Measurements from ENCODE around the gene NDST4.

The NDST4 gene

DNA sequence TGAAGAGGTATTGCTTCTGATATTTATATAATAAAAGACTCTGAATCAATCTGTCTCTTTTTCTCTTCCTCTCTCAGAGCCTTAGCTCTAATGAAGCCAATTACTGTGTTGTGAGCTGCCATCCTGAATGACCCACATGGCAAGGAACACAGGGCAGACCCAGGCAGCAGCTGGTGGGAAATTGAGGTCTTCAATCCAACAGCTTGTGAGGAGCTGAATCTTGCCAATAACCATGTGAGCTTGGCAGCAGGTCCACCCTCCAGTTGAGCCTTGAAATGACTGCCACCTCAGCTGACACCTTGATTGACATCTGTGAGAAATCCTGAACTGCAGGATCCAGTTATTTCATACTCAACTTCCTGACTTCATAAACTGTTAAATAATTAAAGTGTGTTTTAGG, 149.4 kb downstream of the NDST4 start:
- H3K27ac ChIP-seq (ENCODE audit: low read length): no peak overlapping the region
- H3K4me3 ChIP-seq (ENCODE audit: low read depth in 1 of 2, low read length in 2 of 2): no peak overlapping the region
- H3K36me3 ChIP-seq (ENCODE audit: control insufficient read depth in 1 of 2, insufficient read depth in 2 of 2, low read length in 2 of 2): no peaks in the 10 kb centered on the region
- no peaks in the 10 kb centered on the region for H3K4me1 ChIP-seq (ENCODE audit: control insufficient read depth in 1 of 2, insufficient read depth in 2 of 2, low read length in 2 of 2)
- no peaks in the 10 kb centered on the region for H3K9me3 ChIP-seq (ENCODE audit: control insufficient read depth in 1 of 2, low read length in 2 of 2)
- no peaks in the 10 kb centered on the region for H3K27me3 ChIP-seq (ENCODE audit: low read depth, low read length)

DNA sequence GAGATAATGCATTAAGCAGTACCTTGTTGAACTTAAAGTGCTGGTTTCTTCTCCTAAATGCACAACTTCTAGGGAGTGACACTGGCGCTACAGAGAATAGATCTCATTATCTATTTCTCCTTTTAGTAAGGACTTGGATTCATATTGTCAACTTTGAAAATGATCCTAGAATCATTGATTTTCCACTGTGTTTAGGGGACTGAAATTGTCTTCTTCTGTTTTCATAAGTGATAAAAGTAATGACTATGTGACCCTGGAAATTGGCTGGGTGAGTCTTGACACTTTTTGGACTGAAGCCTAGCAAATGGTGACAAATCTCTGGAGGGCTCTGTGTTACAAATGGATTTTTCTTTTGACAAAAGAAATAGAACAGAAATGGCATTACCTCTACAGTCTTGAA, 167.8 kb downstream of the NDST4 start:
- no peaks in the 10 kb centered on the region for H3K9me3 ChIP-seq (ENCODE audit: control insufficient read depth in 1 of 2, low read length in 2 of 2)
- H3K27ac ChIP-seq (ENCODE audit: low read length): no peak overlapping the region
- no peaks in the 10 kb centered on the region for H3K4me1 ChIP-seq (ENCODE audit: control insufficient read depth in 1 of 2, insufficient read depth in 2 of 2, low read length in 2 of 2)
- no peaks in the 10 kb centered on the region for H3K27me3 ChIP-seq (ENCODE audit: low read depth, low read length)
- H3K4me3 ChIP-seq (ENCODE audit: low read depth in 1 of 2, low read length in 2 of 2): no peak overlapping the region
- no peaks in the 10 kb centered on the region for H3K36me3 ChIP-seq (ENCODE audit: control insufficient read depth in 1 of 2, insufficient read depth in 2 of 2, low read length in 2 of 2)

DNA sequence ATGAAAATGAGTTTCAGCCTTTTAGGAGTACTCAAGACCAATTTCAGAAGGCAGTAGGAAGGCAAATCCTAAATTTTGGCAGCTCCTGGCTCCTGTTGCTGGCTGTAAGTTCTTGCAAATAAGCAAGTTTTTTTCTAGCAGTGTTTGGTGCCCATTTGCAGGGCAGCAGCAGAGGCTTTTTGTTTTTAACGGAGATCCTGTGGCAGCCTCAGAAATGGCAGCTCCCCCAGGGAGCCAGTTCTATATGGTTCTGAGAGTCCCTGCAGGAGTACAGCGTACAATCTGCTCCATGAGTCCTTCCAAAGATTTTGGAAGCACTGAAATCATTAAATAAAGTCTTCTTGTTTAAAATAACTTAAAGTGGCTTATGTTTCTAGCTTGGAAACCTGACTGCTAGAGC, 171.9 kb downstream of the NDST4 start:
- Histone ChIP-seq H3K9me3 (ENCODE audit: control insufficient read depth in 1 of 2, low read length in 2 of 2) (no peaks in the 10 kb centered on the region), H3K4me1 (ENCODE audit: control insufficient read depth in 1 of 2, insufficient read depth in 2 of 2, low read length in 2 of 2) (no peaks in the 10 kb centered on the region), H3K36me3 (ENCODE audit: control insufficient read depth in 1 of 2, insufficient read depth in 2 of 2, low read length in 2 of 2) (no peaks in the 10 kb centered on the region)

DNA sequence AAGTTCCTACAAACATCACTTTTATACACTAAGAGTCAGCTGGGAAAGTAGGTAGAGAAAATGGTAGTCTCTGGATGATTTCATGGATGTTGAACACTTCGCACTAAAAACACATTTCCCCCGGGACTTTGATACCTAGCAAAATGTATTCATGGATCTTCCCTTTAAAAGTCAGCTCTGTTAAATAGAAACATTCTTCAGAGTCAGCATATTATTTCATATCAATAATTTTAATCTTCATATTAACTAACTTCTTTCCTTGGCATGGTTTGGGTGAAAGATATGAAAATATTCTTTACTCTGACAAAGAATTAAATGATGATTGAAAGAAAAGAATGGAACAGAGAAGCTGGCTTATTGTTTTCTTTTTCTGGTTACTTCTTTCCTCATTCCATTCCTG, 185.5 kb downstream of the NDST4 start:
- Histone ChIP-seq H3K27ac (ENCODE audit: low read length) (no peak overlapping the region), H3K9me3 (ENCODE audit: control insufficient read depth in 1 of 2, low read length in 2 of 2) (no peaks in the 10 kb centered on the region), H3K27me3 (ENCODE audit: low read depth, low read length) (no peaks in the 10 kb centered on the region), H3K36me3 (ENCODE audit: control insufficient read depth in 1 of 2, insufficient read depth in 2 of 2, low read length in 2 of 2) (no peaks in the 10 kb centered on the region), H3K4me1 (ENCODE audit: control insufficient read depth in 1 of 2, insufficient read depth in 2 of 2, low read length in 2 of 2) (no peaks in the 10 kb centered on the region), H3K4me3 (ENCODE audit: low read depth in 1 of 2, low read length in 2 of 2) (no peak overlapping the region)

More for the DNA sequence above, 171.9 kb downstream of the NDST4 start:
- no peak overlapping the region for H3K4me3 ChIP-seq (ENCODE audit: low read depth in 1 of 2, low read length in 2 of 2)
- H3K27ac ChIP-seq (ENCODE audit: low read length): no peak overlapping the region
- no peaks in the 10 kb centered on the region for H3K27me3 ChIP-seq (ENCODE audit: low read depth, low read length)

DNA sequence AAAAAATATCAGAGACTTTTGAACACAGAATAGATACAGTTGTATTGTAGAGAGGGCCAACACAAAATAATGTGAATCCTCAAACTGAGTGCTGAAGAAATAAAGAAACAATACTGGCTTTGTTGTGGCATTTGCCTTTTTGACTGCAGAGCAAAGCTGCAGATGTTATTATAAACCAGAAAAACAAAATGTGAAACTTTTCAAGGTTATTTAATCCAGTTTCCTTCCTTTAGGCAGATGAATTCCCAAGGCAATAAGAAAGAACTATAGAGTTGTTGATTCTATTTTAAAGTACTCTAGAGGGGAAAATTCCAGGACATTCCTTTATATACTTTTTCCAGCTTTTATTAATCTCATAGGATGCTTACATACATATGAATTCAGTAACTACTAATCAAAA, 186.8 kb downstream of the NDST4 start:
- H3K9me3 ChIP-seq (ENCODE audit: control insufficient read depth in 1 of 2, low read length in 2 of 2): no peaks in the 10 kb centered on the region
- H3K4me3 ChIP-seq (ENCODE audit: low read depth in 1 of 2, low read length in 2 of 2): no peak overlapping the region
- no peak overlapping the region for H3K27ac ChIP-seq (ENCODE audit: low read length)
- H3K36me3 ChIP-seq (ENCODE audit: control insufficient read depth in 1 of 2, insufficient read depth in 2 of 2, low read length in 2 of 2): no peaks in the 10 kb centered on the region
- H3K4me1 ChIP-seq (ENCODE audit: control insufficient read depth in 1 of 2, insufficient read depth in 2 of 2, low read length in 2 of 2): no peaks in the 10 kb centered on the region
- H3K27me3 ChIP-seq (ENCODE audit: low read depth, low read length): no peaks in the 10 kb centered on the region

DNA sequence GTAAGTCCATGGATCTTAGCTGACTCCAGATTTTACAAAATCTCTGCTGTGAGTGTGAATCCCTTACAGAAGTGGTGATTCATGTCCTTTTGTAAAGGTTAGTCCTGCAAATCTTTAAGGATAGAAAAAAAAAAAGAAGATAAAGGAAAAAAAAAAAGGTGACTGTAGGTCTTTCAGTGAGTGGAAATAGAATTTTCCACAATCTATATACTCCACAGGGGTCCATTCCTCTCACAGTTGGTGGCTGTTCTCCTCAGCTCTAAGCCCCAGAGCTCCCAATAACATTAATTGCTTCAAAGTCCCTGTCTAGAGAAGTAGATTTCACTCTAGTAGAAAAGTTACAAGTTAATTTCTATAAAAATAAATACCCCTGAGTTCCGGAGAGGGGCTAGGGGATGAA, 189.1 kb downstream of the NDST4 start:
- H3K9me3 ChIP-seq (ENCODE audit: control insufficient read depth in 1 of 2, low read length in 2 of 2): no peaks in the 10 kb centered on the region
- H3K36me3 ChIP-seq (ENCODE audit: control insufficient read depth in 1 of 2, insufficient read depth in 2 of 2, low read length in 2 of 2): no peaks in the 10 kb centered on the region
- no peak overlapping the region for H3K4me3 ChIP-seq (ENCODE audit: low read depth in 1 of 2, low read length in 2 of 2)
- no peak overlapping the region for H3K27ac ChIP-seq (ENCODE audit: low read length)
- H3K27me3 ChIP-seq (ENCODE audit: low read depth, low read length): no peaks in the 10 kb centered on the region
- no peaks in the 10 kb centered on the region for H3K4me1 ChIP-seq (ENCODE audit: control insufficient read depth in 1 of 2, insufficient read depth in 2 of 2, low read length in 2 of 2)

DNA sequence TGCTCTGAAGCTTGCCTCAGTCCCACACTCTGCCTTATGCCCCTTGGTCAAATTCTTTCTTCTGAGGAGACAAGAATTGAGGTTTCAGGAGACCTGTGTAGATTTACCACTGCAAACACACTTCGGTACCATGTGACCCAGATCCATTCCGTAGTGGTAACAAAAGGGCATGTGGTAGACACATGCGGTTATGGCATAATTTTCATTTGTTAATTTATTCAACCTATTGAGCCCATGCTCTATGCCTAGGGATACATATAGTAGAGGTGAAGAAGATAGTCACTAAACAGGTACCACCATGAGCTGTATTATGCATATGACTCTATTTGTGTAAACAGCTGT, 190.9 kb downstream of the NDST4 start:
- Histone ChIP-seq H3K4me3 (ENCODE audit: low read depth in 1 of 2, low read length in 2 of 2) (no peak overlapping the region), H3K27ac (ENCODE audit: low read length) (no peak overlapping the region), H3K4me1 (ENCODE audit: control insufficient read depth in 1 of 2, insufficient read depth in 2 of 2, low read length in 2 of 2) (no peaks in the 10 kb centered on the region), H3K9me3 (ENCODE audit: control insufficient read depth in 1 of 2, low read length in 2 of 2) (no peaks in the 10 kb centered on the region), H3K27me3 (ENCODE audit: low read depth, low read length) (no peaks in the 10 kb centered on the region), H3K36me3 (ENCODE audit: control insufficient read depth in 1 of 2, insufficient read depth in 2 of 2, low read length in 2 of 2) (no peaks in the 10 kb centered on the region)

DNA sequence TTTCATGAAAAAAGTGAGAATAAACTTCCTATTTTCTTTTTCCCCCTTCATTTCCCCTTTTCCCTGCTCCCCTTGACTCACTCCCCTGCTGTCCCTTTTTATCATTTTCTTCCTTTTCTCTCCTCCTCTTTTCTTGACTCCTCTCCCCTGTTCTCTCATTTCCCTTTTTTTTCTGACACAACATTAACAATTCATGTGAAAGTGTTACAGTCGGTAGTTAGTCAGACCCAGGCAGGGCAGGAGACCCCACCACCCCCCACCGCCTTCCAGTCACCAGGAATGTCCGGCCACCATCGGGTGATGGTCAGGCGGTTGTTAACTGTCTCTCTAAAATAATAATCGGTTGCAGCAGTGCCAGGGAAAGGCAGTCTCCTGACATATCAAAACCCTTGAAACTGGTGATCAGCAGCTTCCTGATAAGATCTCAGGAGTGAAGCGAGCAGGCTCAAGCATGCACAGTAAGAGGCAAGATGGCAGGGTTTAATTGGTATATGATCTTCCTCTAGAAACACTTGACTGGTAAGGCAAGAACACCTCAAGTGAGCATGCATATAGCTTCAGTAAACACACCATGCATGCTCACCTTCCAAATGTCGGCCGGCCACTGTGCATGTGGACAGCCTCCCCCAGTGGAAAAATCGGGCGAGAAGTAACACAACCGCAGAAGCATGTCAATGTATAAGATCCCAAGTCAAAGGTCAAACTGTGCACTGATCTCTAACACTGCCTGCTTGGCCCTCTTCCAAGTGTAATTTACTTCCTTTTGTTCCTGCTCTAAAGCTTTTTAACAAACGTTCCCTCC, 191.4 kb downstream of the NDST4 start:
- H3K4me3 ChIP-seq (ENCODE audit: low read depth in 1 of 2, low read length in 2 of 2): no peak overlapping the region
- no peaks in the 10 kb centered on the region for H3K9me3 ChIP-seq (ENCODE audit: control insufficient read depth in 1 of 2, low read length in 2 of 2)
- no peaks in the 10 kb centered on the region for H3K36me3 ChIP-seq (ENCODE audit: control insufficient read depth in 1 of 2, insufficient read depth in 2 of 2, low read length in 2 of 2)
- H3K27ac ChIP-seq (ENCODE audit: low read length): no peak overlapping the region
- no peaks in the 10 kb centered on the region for H3K4me1 ChIP-seq (ENCODE audit: control insufficient read depth in 1 of 2, insufficient read depth in 2 of 2, low read length in 2 of 2)
- H3K27me3 ChIP-seq (ENCODE audit: low read depth, low read length): no peaks in the 10 kb centered on the region

DNA sequence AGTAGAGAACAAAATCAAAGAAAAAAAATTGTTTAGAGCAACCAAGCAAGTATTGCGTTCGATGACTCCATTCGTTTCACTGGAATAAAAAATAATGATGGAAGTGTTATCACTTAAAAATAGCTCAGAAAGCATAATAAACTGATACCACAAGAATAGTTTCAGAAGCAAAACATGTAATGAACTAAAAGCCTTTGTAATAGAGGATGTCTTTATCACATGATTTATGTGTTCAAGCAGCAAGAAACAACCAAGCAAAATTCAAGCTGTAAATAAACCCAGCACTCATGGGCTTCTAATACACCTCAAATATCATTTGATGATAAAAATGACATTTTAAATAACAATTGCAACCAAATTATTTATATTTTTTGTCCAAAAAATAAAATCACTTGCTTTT, 192.2 kb downstream of the NDST4 start:
- H3K27ac ChIP-seq (ENCODE audit: low read length): no peak overlapping the region
- no peaks in the 10 kb centered on the region for H3K36me3 ChIP-seq (ENCODE audit: control insufficient read depth in 1 of 2, insufficient read depth in 2 of 2, low read length in 2 of 2)
- no peaks in the 10 kb centered on the region for H3K9me3 ChIP-seq (ENCODE audit: control insufficient read depth in 1 of 2, low read length in 2 of 2)
- no peak overlapping the region for H3K4me3 ChIP-seq (ENCODE audit: low read depth in 1 of 2, low read length in 2 of 2)
- H3K4me1 ChIP-seq (ENCODE audit: control insufficient read depth in 1 of 2, insufficient read depth in 2 of 2, low read length in 2 of 2): no peaks in the 10 kb centered on the region
- no peaks in the 10 kb centered on the region for H3K27me3 ChIP-seq (ENCODE audit: low read depth, low read length)

DNA sequence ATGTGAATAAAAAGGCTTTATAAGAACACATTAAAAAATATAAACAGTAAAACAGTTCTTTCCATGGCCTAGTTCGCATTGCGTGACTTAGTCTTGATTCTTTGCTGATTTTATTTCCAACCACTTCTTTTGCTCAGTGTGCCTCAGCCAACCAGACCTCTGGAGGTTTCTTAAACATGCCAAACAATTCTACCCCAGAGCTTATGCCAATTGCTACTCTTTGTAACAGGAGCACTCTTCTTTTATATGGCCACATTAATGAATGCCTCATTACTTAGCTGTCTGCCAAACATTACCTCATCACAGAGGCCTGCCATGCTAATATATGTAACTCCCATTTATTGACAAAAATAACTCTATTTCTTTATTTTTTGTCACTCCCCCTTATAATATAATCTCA, 202.3 kb downstream of the NDST4 start:
- no peaks in the 10 kb centered on the region for H3K4me1 ChIP-seq (ENCODE audit: control insufficient read depth in 1 of 2, insufficient read depth in 2 of 2, low read length in 2 of 2)
- H3K27me3 ChIP-seq (ENCODE audit: low read depth, low read length): no peaks in the 10 kb centered on the region
- no peak overlapping the region for H3K4me3 ChIP-seq (ENCODE audit: low read depth in 1 of 2, low read length in 2 of 2)
- H3K9me3 ChIP-seq (ENCODE audit: control insufficient read depth in 1 of 2, low read length in 2 of 2): no peaks in the 10 kb centered on the region
- no peak overlapping the region for H3K27ac ChIP-seq (ENCODE audit: low read length)
- H3K36me3 ChIP-seq (ENCODE audit: control insufficient read depth in 1 of 2, insufficient read depth in 2 of 2, low read length in 2 of 2): no peaks in the 10 kb centered on the region

DNA sequence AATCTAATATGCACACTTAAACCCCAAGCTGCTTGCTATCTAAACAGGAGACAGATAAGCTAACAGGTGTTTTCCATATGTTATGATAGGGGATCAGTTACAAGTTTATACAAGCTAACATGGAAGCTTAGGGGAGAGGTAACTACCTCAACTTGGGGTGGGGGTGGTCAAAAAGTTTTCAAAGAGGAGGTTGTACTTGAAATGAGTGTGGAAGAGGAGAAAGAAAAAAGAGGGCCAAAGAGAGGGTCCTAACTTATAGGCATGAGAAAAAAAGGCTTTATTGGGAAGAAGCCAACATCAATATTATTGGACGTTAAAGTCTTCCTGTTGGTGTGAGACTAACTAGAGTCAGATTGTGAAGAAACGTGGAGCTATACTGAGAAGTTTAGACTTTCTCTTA, 205.9 kb downstream of the NDST4 start:
- H3K4me1 ChIP-seq (ENCODE audit: control insufficient read depth in 1 of 2, insufficient read depth in 2 of 2, low read length in 2 of 2): no peaks in the 10 kb centered on the region
- H3K27ac ChIP-seq (ENCODE audit: low read length): no peak overlapping the region
- no peaks in the 10 kb centered on the region for H3K9me3 ChIP-seq (ENCODE audit: control insufficient read depth in 1 of 2, low read length in 2 of 2)
- H3K27me3 ChIP-seq (ENCODE audit: low read depth, low read length): no peaks in the 10 kb centered on the region
- H3K36me3 ChIP-seq (ENCODE audit: control insufficient read depth in 1 of 2, insufficient read depth in 2 of 2, low read length in 2 of 2): no peaks in the 10 kb centered on the region
- no peak overlapping the region for H3K4me3 ChIP-seq (ENCODE audit: low read depth in 1 of 2, low read length in 2 of 2)

DNA sequence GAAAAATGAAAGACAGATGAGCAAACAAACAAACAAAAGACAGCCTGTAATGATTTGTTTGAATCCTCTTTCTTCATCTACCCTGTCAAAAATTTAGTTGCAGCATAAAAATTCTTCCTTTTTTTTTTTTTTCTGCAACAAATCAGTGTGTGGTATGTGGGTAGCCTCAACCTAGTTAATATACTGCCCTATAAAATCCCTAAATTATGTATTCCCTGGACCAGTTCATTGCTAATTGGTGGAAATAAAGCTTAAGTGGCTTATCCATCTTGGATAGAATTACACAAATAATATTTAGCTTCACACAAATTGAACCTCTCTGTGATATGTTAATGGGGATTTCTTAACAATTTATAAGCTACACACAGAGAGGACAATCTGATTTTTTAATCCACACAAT, 208.4 kb downstream of the NDST4 start:
- H3K4me1 ChIP-seq (ENCODE audit: control insufficient read depth in 1 of 2, insufficient read depth in 2 of 2, low read length in 2 of 2): no peaks in the 10 kb centered on the region
- no peaks in the 10 kb centered on the region for H3K27me3 ChIP-seq (ENCODE audit: low read depth, low read length)
- H3K4me3 ChIP-seq (ENCODE audit: low read depth in 1 of 2, low read length in 2 of 2): no peak overlapping the region
- H3K27ac ChIP-seq (ENCODE audit: low read length): no peak overlapping the region
- no peaks in the 10 kb centered on the region for H3K9me3 ChIP-seq (ENCODE audit: control insufficient read depth in 1 of 2, low read length in 2 of 2)
- H3K36me3 ChIP-seq (ENCODE audit: control insufficient read depth in 1 of 2, insufficient read depth in 2 of 2, low read length in 2 of 2): no peaks in the 10 kb centered on the region

All from muscle layer of duodenum (tissue), 2 donors.